NT2/D1 (cell line): Measurements from ENCODE around the gene IRF7.

Source experiments
- DNase-seq: peaks from one replicate; pipeline ENCODE4 v3.0.0-alpha.2; 2011; ENCODE audit warnings: low read depth, low spot score
- H3K27me3 ChIP-seq: 2 replicates; pipeline ENCODE4 v1.6.0; 2011; ENCODE audit warnings: mild to moderate bottlenecking; ENCODE audit not compliant: insufficient read length, insufficient read depth
- H3K36me3 ChIP-seq: 2 replicates; pipeline ENCODE4 v1.6.1; 2011; ENCODE audit warnings: mild to moderate bottlenecking, low read length, mixed read lengths; ENCODE audit not compliant: insufficient read depth, insufficient read length
- H3K4me1 ChIP-seq: 2 replicates; pipeline ENCODE4 v1.5.1; 2011; ENCODE audit not compliant: insufficient read depth, insufficient read length
- H3K4me3 ChIP-seq: 2 replicates; pipeline ENCODE4 v1.5.1; 2011; ENCODE audit warnings: low read depth; ENCODE audit not compliant: insufficient read length
- H3K9ac ChIP-seq: 2 replicates; pipeline ENCODE4 v1.6.0; 2011; ENCODE audit warnings: low read depth; ENCODE audit not compliant: insufficient read length
- H3K9me3 ChIP-seq: 2 replicates; pipeline ENCODE4 v1.5.1; 2011; ENCODE audit warnings: mild to moderate bottlenecking, low read length; ENCODE audit not compliant: insufficient read depth
- SUZ12 ChIP-seq: IDR thresholded peaks from 2 replicates; pipeline ENCODE4 v1.6.1; 2011; ENCODE audit not compliant: insufficient read length, insufficient read depth; ENCODE audit errors: extremely low read depth
- YY1 ChIP-seq: IDR thresholded peaks from 2 replicates; pipeline ENCODE4 v1.6.1; 2011; ENCODE audit not compliant: insufficient read length, insufficient read depth
- ZNF274 ChIP-seq: IDR thresholded peaks from 2 replicates; pipeline ENCODE4 v1.6.1; 2011; ENCODE audit warnings: mild to moderate bottlenecking, low read depth, low read length

Gene IRF7

DNA sequence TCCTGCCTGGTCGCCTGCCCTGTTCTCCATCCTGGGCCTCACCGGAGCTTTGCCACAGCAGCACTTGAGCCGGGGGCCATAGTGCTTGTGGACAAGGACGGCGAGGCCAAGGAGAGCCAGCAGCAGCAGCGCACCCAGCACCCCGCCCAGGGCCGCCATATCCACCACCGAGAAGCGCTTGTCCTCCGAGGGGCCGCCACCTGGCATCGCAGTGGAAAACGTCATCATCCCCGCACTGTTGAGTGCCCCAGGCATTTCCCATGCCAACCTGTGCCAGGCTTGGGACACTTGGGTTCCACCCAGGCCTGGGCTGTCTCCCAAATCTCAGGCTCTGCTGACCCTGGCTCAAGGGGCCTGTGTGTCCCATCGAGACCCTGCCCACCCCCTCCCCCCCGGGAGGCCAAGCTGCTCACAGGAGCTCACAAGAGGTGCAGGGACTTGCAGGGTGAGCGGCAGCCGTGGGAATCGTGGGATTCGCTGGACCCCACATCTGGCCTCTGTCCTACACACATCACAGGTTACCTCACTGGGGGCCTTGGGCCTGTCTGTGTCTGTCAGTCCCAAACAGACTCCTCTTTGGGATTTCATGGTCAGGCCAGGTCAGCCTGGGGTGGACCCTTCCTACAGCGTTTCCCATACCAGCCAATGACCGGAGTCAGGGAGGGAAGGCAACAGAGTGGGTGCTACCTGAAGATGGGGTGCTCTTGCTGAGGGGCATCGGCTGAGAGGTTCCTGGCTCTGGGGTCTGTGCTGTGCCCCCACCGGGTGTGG lies 2.3 kb upstream of the IRF7 start:
- peaks cover 82% of the 10 kb centered on the region for H3K36me3 ChIP-seq
- DNase-seq = no peak
- H3K27me3 ChIP-seq = no peaks in the 10 kb centered on the region
- no peak overlapping the region for H3K9ac ChIP-seq
- peaks cover 22% of the 10 kb centered on the region for H3K4me1 ChIP-seq
- TF ChIP-seq SUZ12 (no peak), YY1 (no peak), ZNF274 (no peak)
- H3K4me3 ChIP-seq = no peak overlapping the region
- H3K9me3 ChIP-seq = no peaks in the 10 kb centered on the region

GRCh38 chr11:617199-617911 lies 1.6 kb upstream of the IRF7 start:
- DNase-seq = no peak
- H3K36me3 ChIP-seq = peaks cover 89% of the 10 kb centered on the region
- no peaks in the 10 kb centered on the region for H3K27me3 ChIP-seq
- no peak overlapping the region for H3K4me3 ChIP-seq
- TF ChIP-seq SUZ12 (no peak), ZNF274 (no peak), YY1 (no peak)
- no peaks in the 10 kb centered on the region for H3K9me3 ChIP-seq
- peaks cover 28% of the 10 kb centered on the region for H3K4me1 ChIP-seq
- no peak overlapping the region for H3K9ac ChIP-seq

- Histone ChIP-seq H3K4me3 (no peak overlapping the region), H3K36me3 (peaks cover 87% of the 10 kb centered on the region), H3K27me3 (no peaks in the 10 kb centered on the region), H3K4me1 (peaks cover 31% of the 10 kb centered on the region), H3K9me3 (no peaks in the 10 kb centered on the region), H3K9ac (no peak overlapping the region)
- no peak for TF ChIP-seq YY1
- no peak for TF ChIP-seq ZNF274
- TF ChIP-seq SUZ12 = no peak
- DNase-seq = no peak
These were observed 809 bp upstream of the IRF7 start for GRCh38 chr11:616320-617198.

- H3K4me3 ChIP-seq = peak overlapping the region; percentile 16
- no peaks in the 10 kb centered on the region for H3K9me3 ChIP-seq
- no peaks in the 10 kb centered on the region for H3K27me3 ChIP-seq
- no peak for TF ChIP-seq YY1
- TF ChIP-seq ZNF274 = no peak
- TF ChIP-seq SUZ12 = no peak
- no peak for DNase-seq
- peak overlapping the region; percentile 67 for H3K9ac ChIP-seq
- peaks cover 91% of the 10 kb centered on the region for H3K36me3 ChIP-seq
- H3K4me1 ChIP-seq = peaks cover 32% of the 10 kb centered on the region
These were observed 887 bp downstream of the IRF7 start for GRCh38 chr11:614623-615503.

- Histone ChIP-seq H3K27me3 (no peaks in the 10 kb centered on the region), H3K9me3 (no peaks in the 10 kb centered on the region), H3K9ac (peak overlapping the region; percentile 42), H3K4me1 (peaks cover 30% of the 10 kb centered on the region), H3K4me3 (no peak overlapping the region), H3K36me3 (peaks cover 92% of the 10 kb centered on the region)
- DNase-seq = no peak
- TF ChIP-seq ZNF274 = no peak
- TF ChIP-seq SUZ12 = no peak
- no peak for TF ChIP-seq YY1
These were observed 1.6 kb downstream of the IRF7 start for GRCh38 chr11:614021-614622.

- no peak overlapping the region for H3K9ac ChIP-seq
- no peaks in the 10 kb centered on the region for H3K27me3 ChIP-seq
- peaks cover 29% of the 10 kb centered on the region for H3K4me1 ChIP-seq
- peaks cover 93% of the 10 kb centered on the region for H3K36me3 ChIP-seq
- no peaks in the 10 kb centered on the region for H3K9me3 ChIP-seq
- TF ChIP-seq YY1 (no peak), SUZ12 (no peak), ZNF274 (no peak)
- peak; percentile 61 for DNase-seq
- no peak overlapping the region for H3K4me3 ChIP-seq
These were observed 2.3 kb downstream of the IRF7 start for GRCh38 chr11:613369-613968.
